Large intestine (tissue), 3 donors: Measurements from ENCODE around the gene THSD7B. TPM values are rescaled to one million over a fixed set of nuclear protein-coding genes. Genes with fewer than 3 reads are reported as not detected.
A peak's percentile ranks its signal among the peaks of the same experiment; 100 is the strongest.

Experiments
- DNase-seq, 2 donors: peaks; one replicate each; pipeline versions ENCODE4 v3.0.0 to v3.0.0-alpha.2; 2013
- H3K27ac ChIP-seq: one replicate; pipeline ENCODE4 v1.5.1; 2013; ENCODE audit warnings: low read length
- H3K27me3 ChIP-seq: 2 replicates; pipeline ENCODE4 v1.6.1; 2013; ENCODE audit warnings: low read length; ENCODE audit not compliant: control insufficient read depth, insufficient read depth
- H3K36me3 ChIP-seq: 2 replicates; pipeline ENCODE4 v1.6.1; 2013; ENCODE audit warnings: low read length; ENCODE audit not compliant: control insufficient read depth, insufficient read depth
- H3K4me1 ChIP-seq: one replicate; pipeline ENCODE4 v1.6.1; 2013; ENCODE audit warnings: low read length; ENCODE audit not compliant: control insufficient read depth, insufficient read depth
- H3K4me3 ChIP-seq: one replicate; pipeline ENCODE4 v1.5.1; 2013; ENCODE audit warnings: low read length
- H3K9me3 ChIP-seq: one replicate; pipeline ENCODE4 v1.6.1; 2013; ENCODE audit warnings: mild to moderate bottlenecking, low read depth, low read length, moderate library complexity; ENCODE audit not compliant: control insufficient read depth
- WGBS: methylation state at CpG from one replicate; pipeline ENCODE4 v1.1.5; 2013; ENCODE audit warnings: low lambda C conversion rate; ENCODE audit not compliant: insufficient coverage; 5-methylcytosine and 5-hydroxymethylcytosine counted together
- polyA plus RNA-seq: library from polyadenylated mRNA; unstranded; fragments of 120-200 nt; gene quantifications from one replicate; pipeline ENCODE4 v1.2.1, GENCODE V29; 2013

THSD7B gene
- polyA plus RNA-seq, 1 donor = 2.2 TPM

DNA sequence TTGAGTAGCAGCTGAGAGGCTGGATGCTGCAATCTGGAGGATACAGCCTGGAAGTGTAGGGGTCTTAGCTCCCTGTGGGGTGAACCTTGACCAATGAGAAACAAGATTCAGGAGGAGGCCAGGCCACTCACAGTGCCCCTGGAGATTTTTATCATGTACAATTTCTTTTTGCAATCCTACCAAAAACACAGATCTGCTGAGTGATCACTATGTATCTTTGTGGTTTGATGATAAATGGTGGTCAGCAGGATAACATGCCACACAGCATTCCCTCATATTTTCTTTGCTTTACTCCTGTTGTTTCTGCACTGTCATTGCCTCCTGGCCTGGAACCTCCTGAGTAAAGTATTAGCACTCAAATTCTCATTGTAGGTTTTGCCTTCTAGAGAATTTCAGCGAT, 357.9 kb downstream of the THSD7B start:
- H3K36me3 ChIP-seq = no peaks in the 10 kb centered on the region
- no peak overlapping the region for H3K4me3 ChIP-seq
- no peak for DNase-seq
- H3K27ac ChIP-seq = no peak overlapping the region
- 100% methylated on average over 1 of the region's 1 CpG for WGBS
- no peaks in the 10 kb centered on the region for H3K4me1 ChIP-seq
- H3K27me3 ChIP-seq = no peaks in the 10 kb centered on the region
- no peaks in the 10 kb centered on the region for H3K9me3 ChIP-seq

DNA sequence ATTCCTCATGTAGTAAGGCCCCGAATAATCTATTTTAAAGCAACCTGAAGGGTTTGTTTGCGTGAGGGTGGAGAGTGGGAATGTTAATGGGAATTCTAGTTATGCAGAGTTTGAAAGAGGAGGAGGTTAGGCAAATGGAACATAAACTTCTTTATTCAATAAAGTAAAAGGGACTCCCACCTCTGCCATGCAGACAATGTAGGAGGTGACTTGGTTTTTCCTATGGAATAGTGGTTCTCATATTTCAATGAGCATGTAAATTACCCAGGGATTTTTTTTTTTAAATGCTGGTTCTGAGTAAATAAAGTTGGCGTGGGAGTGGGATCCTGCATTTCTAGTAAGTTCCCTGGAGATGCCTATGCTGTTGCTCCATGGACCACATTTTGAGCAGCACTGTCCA, 367.9 kb downstream of the THSD7B start:
- WGBS = no CpG with 5 or more reads among the region's 3 CpGs
- no peaks in the 10 kb centered on the region for H3K9me3 ChIP-seq
- no peaks in the 10 kb centered on the region for H3K27me3 ChIP-seq
- H3K27ac ChIP-seq = peak overlapping the region; percentile 57
- DNase-seq = no peak
- H3K36me3 ChIP-seq = no peaks in the 10 kb centered on the region
- H3K4me1 ChIP-seq = peaks cover 20% of the 10 kb centered on the region
- H3K4me3 ChIP-seq = no peak overlapping the region

- Histone ChIP-seq H3K4me3 (no peak overlapping the region), H3K4me1 (peaks cover 17% of the 10 kb centered on the region), H3K9me3 (no peaks in the 10 kb centered on the region), H3K27me3 (no peaks in the 10 kb centered on the region), H3K36me3 (no peaks in the 10 kb centered on the region), H3K27ac (no peak overlapping the region)
- DNase-seq = no peak
These were observed 372.9 kb downstream of the THSD7B start for GRCh38 chr2:137138263-137138662.

- Histone ChIP-seq H3K4me1 (peaks cover 13% of the 10 kb centered on the region), H3K9me3 (peaks cover 4% of the 10 kb centered on the region), H3K36me3 (no peaks in the 10 kb centered on the region), H3K27ac (peak overlapping the region; percentile 80), H3K4me3 (no peak overlapping the region), H3K27me3 (no peaks in the 10 kb centered on the region)
- WGBS = no CpG with 5 or more reads among the region's 2 CpGs
- DNase-seq = peak; percentile 81 to 89
These were observed 386.4 kb downstream of the THSD7B start for GRCh38 chr2:137151731-137152130.

- Histone ChIP-seq H3K36me3 (no peaks in the 10 kb centered on the region), H3K4me3 (no peak overlapping the region), H3K27me3 (no peaks in the 10 kb centered on the region), H3K27ac (no peak overlapping the region), H3K4me1 (peaks cover 13% of the 10 kb centered on the region), H3K9me3 (no peaks in the 10 kb centered on the region)
- WGBS = no CpG with 5 or more reads among the region's 1 CpG
- DNase-seq = no peak
These were observed 389.6 kb downstream of the THSD7B start for GRCh38 chr2:137154946-137155345.

GRCh38 chr2:137155356-137156104, 390.2 kb downstream of the THSD7B start:
- no peak for DNase-seq
- H3K9me3 ChIP-seq = no peaks in the 10 kb centered on the region
- H3K4me1 ChIP-seq = peaks cover 8% of the 10 kb centered on the region
- no peak overlapping the region for H3K27ac ChIP-seq
- H3K36me3 ChIP-seq = no peaks in the 10 kb centered on the region
- WGBS = 60% methylated on average over 1 of the region's 4 CpGs
- H3K4me3 ChIP-seq = no peak overlapping the region
- no peaks in the 10 kb centered on the region for H3K27me3 ChIP-seq

- WGBS = no CpG with 5 or more reads among the region's 4 CpGs
- Histone ChIP-seq H3K4me1 (peaks cover 6% of the 10 kb centered on the region), H3K9me3 (no peaks in the 10 kb centered on the region)
These were observed 391.0 kb downstream of the THSD7B start for GRCh38 chr2:137156221-137156844.

GRCh38 chr2:137157851-137158250, 392.5 kb downstream of the THSD7B start:
- Histone ChIP-seq H3K36me3 (no peaks in the 10 kb centered on the region), H3K4me1 (no peaks in the 10 kb centered on the region), H3K4me3 (no peak overlapping the region), H3K9me3 (peaks cover 3% of the 10 kb centered on the region), H3K27ac (no peak overlapping the region), H3K27me3 (no peaks in the 10 kb centered on the region)
- no peak for DNase-seq
- no CpG with 5 or more reads among the region's 1 CpG for WGBS

More at GRCh38 chr2:137156221-137156844, 391.0 kb downstream of the THSD7B start:
- no peak for DNase-seq
- H3K27me3 ChIP-seq = no peaks in the 10 kb centered on the region
- no peak overlapping the region for H3K27ac ChIP-seq
- no peaks in the 10 kb centered on the region for H3K36me3 ChIP-seq
- H3K4me3 ChIP-seq = no peak overlapping the region

DNA sequence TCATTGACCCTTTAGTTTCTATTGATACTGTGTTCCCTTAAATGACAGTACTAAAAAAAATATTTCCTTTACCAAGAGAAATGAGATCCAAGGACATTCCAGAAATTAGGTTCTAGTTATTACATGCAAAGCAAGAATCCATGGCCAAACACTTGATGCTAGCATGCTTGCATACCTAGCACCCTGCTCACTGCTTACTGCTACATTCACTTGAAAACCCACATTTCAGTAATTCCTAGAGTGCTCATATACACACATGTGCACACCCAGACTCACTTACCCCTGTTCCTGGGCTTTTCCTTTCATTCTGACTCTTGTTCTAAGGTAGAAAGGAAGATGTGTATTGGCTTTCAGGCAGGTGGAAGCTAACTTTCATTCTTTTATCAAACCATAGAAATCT, 395.9 kb downstream of the THSD7B start:
- Histone ChIP-seq H3K4me3 (no peak overlapping the region), H3K27me3 (no peaks in the 10 kb centered on the region), H3K36me3 (no peaks in the 10 kb centered on the region), H3K9me3 (peaks cover 3% of the 10 kb centered on the region), H3K27ac (no peak overlapping the region), H3K4me1 (no peaks in the 10 kb centered on the region)
- DNase-seq = no peak

DNA sequence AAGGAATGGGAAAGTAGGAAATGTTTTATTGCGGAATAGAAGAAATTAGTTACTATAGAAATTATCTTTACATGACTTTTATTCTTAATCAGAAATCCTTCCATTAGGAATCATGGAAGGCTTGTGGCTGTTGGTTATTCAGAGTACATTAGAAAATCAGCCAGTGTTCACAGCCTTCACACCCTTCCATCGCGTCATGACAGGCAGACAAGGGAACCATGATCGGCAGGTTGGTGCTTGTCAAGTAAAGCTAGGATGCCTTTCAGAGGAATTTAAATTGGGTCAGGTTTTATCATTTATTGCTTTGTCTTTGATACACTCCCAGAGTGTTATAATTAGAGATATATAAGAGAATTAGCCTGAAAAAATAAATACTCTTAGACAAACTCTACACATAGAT, 400.6 kb downstream of the THSD7B start:
- H3K27me3 ChIP-seq = no peaks in the 10 kb centered on the region

GRCh38 chr2:137167651-137168050, 402.3 kb downstream of the THSD7B start:
- no CpG with 5 or more reads among the region's 3 CpGs for WGBS
- peaks cover under 1% of the 10 kb centered on the region for H3K9me3 ChIP-seq

More for the DNA sequence above, 400.6 kb downstream of the THSD7B start:
- no peaks in the 10 kb centered on the region for H3K36me3 ChIP-seq
- no peaks in the 10 kb centered on the region for H3K4me1 ChIP-seq
- no peak overlapping the region for H3K4me3 ChIP-seq
- no peak overlapping the region for H3K27ac ChIP-seq
- no peak for DNase-seq
- 89% methylated on average over 1 of the region's 4 CpGs for WGBS
- peaks cover 3% of the 10 kb centered on the region for H3K9me3 ChIP-seq

More at GRCh38 chr2:137167651-137168050, 402.3 kb downstream of the THSD7B start:
- H3K4me1 ChIP-seq = peaks cover 6% of the 10 kb centered on the region
- no peaks in the 10 kb centered on the region for H3K36me3 ChIP-seq
- no peak overlapping the region for H3K27ac ChIP-seq
- DNase-seq = no peak
- H3K4me3 ChIP-seq = no peak overlapping the region
- no peaks in the 10 kb centered on the region for H3K27me3 ChIP-seq
